ENCODE data around the gene SLC16A9. TPM values are rescaled to one million over a fixed set of nuclear protein-coding genes. Genes with fewer than 3 reads are reported as not detected.

The SLC16A9 gene
- total RNA-seq, 2 donors from 2014 or later, result 0.90 to 1.5 TPM

DNA sequence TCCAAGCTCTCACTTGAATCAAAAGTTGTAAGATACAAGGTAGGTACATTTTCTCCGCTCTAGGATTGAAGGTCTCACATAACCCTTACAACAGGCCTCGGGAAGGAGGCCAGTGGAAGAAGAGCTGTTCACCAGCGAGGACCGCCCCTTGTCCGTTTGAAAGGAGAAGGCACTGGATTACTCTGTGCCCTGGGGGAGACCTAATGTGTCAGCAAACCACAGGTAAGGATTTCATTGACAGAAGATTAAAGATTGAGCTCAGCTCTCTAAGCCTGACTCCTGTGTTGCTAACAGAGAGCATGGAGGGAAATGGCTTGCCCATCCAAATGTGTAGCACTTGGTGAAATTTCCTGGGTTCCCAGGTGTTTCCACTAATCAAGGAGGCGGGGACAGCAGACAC lies 81.2 kb downstream of the SLC16A9 start:
- TF ChIP-seq, protein P1, sequence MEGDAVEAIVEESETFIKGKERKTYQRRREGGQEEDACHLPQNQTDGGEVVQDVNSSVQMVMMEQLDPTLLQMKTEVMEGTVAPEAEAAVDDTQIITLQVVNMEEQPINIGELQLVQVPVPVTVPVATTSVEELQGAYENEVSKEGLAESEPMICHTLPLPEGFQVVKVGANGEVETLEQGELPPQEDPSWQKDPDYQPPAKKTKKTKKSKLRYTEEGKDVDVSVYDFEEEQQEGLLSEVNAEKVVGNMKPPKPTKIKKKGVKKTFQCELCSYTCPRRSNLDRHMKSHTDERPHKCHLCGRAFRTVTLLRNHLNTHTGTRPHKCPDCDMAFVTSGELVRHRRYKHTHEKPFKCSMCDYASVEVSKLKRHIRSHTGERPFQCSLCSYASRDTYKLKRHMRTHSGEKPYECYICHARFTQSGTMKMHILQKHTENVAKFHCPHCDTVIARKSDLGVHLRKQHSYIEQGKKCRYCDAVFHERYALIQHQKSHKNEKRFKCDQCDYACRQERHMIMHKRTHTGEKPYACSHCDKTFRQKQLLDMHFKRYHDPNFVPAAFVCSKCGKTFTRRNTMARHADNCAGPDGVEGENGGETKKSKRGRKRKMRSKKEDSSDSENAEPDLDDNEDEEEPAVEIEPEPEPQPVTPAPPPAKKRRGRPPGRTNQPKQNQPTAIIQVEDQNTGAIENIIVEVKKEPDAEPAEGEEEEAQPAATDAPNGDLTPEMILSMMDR (IDR thresholded peaks at IDR 0.05), result no peak
- no peaks in the 10 kb centered on the region for H3K27me3 ChIP-seq

DNA sequence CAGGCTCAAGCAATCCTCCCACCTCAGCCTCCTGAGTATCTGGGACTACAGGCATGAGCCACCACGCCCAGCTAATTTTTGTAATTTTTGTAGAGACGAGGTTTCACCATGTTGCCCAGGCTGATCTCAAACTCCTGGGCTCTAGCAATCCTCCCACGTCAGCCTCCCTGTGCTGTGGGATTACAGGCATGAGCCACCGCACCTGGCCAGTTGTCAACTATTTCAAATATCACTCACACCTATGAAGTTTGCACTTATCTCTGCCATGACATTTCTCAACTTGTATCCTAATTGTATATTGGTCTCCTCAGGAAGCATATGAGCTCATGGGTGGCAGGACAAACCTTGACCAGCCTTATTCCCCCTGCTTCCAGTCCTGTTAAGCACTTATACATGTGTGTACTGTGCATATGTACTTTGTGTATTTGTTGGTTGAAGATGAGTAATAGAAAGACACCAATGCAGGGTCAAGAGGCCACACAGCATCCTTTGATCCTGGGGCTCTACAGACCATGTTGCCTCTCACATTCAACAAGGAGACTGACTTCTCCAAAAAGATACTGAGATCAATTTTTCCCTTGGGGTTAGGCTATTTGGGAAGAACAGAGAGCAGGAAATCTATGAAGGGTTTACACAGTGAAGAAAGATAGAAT lies 82.2 kb downstream of the SLC16A9 start:
- H3K4me1 ChIP-seq, result peaks cover 0 to 7% of the 10 kb centered on the region in 2 donors
- H3K36me3 ChIP-seq, result no peaks in the 10 kb centered on the region
- H3K27ac ChIP-seq, result no peak overlapping the region
- no peaks in the 10 kb centered on the region for H3K9me3 ChIP-seq
- H3K27me3 ChIP-seq, result no peaks in the 10 kb centered on the region
- no peak overlapping the region for H3K4me3 ChIP-seq
- no peak for DNase-seq (ENCODE audit: low spot score)
- TF ChIP-seq, protein P1 (IDR thresholded peaks at IDR 0.05), result no peak

More for the DNA sequence above, 81.2 kb downstream of the SLC16A9 start:
- H3K4me3 ChIP-seq, result no peak overlapping the region
- no peaks in the 10 kb centered on the region for H3K9me3 ChIP-seq
- DNase-seq (ENCODE audit: low spot score), result no peak
- no peaks in the 10 kb centered on the region for H3K4me1 ChIP-seq
- no peak overlapping the region for H3K27ac ChIP-seq
- no peaks in the 10 kb centered on the region for H3K36me3 ChIP-seq

GRCh38 chr10:59626523-59626869 lies 83.2 kb downstream of the SLC16A9 start:
- Histone ChIP-seq H3K36me3 (no peaks in the 10 kb centered on the region), H3K27me3 (no peaks in the 10 kb centered on the region), H3K27ac (no peak overlapping the region), H3K4me1 (peaks cover 0 to 8% of the 10 kb centered on the region in 2 donors), H3K9me3 (no peaks in the 10 kb centered on the region), H3K4me3 (no peak overlapping the region)
- DNase-seq (ENCODE audit: low spot score), result no peak
- TF ChIP-seq, protein P1 (IDR thresholded peaks at IDR 0.05), result no peak

GRCh38 chr10:59625721-59626522 lies 83.7 kb downstream of the SLC16A9 start:
- H3K4me3 ChIP-seq, result no peak overlapping the region
- H3K27me3 ChIP-seq, result no peaks in the 10 kb centered on the region
- no peaks in the 10 kb centered on the region for H3K9me3 ChIP-seq
- TF ChIP-seq, protein P1 (IDR thresholded peaks at IDR 0.05), result peak; percentile 65 to 87
- H3K27ac ChIP-seq, result no peak overlapping the region
- no peaks in the 10 kb centered on the region for H3K36me3 ChIP-seq
- H3K4me1 ChIP-seq, result peaks cover 0 to 8% of the 10 kb centered on the region in 2 donors
- peak; percentile 66 for DNase-seq (ENCODE audit: low spot score)

- H3K9me3 ChIP-seq, result no peaks in the 10 kb centered on the region
- no peak for DNase-seq (ENCODE audit: low spot score)
- H3K36me3 ChIP-seq, result no peaks in the 10 kb centered on the region
- H3K4me3 ChIP-seq, result no peak overlapping the region
- TF ChIP-seq, protein P1 (IDR thresholded peaks at IDR 0.05), result no peak
- H3K27me3 ChIP-seq, result no peaks in the 10 kb centered on the region
- peaks cover 0 to 8% of the 10 kb centered on the region in 2 donors for H3K4me1 ChIP-seq
- no peak overlapping the region for H3K27ac ChIP-seq
Measured at GRCh38 chr10:59624951-59625350, 84.7 kb downstream of the SLC16A9 start.

All from right atrium auricular region (tissue), 2 donors.